Natural killer cell (primary cell): ENCODE measurements around the gene VTCN1. TPM values are rescaled to one million over a fixed set of nuclear protein-coding genes. Genes with fewer than 3 reads are reported as not detected.

ENCODE experiments used
- ATAC-seq, 3 donors: fragments of 150-1000 bp in 2 of 3; fragments of 200-7000 bp in 1 of 3; cut with Tn5 transposase; 1 replicate in 1 of 3; 2 replicates in 2 of 3; pipeline ENCODE4 v1.10.0; 2021; ENCODE audit warnings: mild to moderate bottlenecking in 2 of 3, moderate library complexity in 2 of 3
- DNase-seq, 2 donors: peaks; one replicate each; pipeline versions ENCODE4 v3.0.0 to v3.0.0-alpha.2; 2013 to 2021; ENCODE audit warnings: mixed read lengths in 1 of 2
- H3K27ac ChIP-seq: one replicate; pipeline ENCODE4 v1.5.1; 2013; ENCODE audit warnings: mild to moderate bottlenecking, low read length
- H3K27me3 ChIP-seq: one replicate; pipeline ENCODE4 v1.6.1; 2013; ENCODE audit warnings: low read length; ENCODE audit not compliant: control insufficient read depth, insufficient read depth
- H3K36me3 ChIP-seq: one replicate; pipeline ENCODE4 v1.6.1; 2013; ENCODE audit warnings: low read length; ENCODE audit not compliant: control insufficient read depth, insufficient read depth
- H3K4me1 ChIP-seq: one replicate; pipeline ENCODE4 v1.6.1; 2013; ENCODE audit warnings: low read length; ENCODE audit not compliant: control insufficient read depth, insufficient read depth
- H3K4me3 ChIP-seq: one replicate; pipeline ENCODE4 v1.5.1; 2013; ENCODE audit warnings: low read length
- H3K9me3 ChIP-seq: one replicate; pipeline ENCODE4 v1.6.1; 2013; ENCODE audit warnings: low read length; ENCODE audit not compliant: control insufficient read depth, insufficient read depth
- H3K27ac Mint-ChIP-seq, 2 donors: one replicate each; pipeline ENCODE4 v1.8.0; 2022; ENCODE audit warnings: mild to moderate bottlenecking in 2 of 2, mixed read lengths in 2 of 2, moderate library complexity in 1 of 2
- H3K27me3 Mint-ChIP-seq, 2 donors: one replicate each; pipeline ENCODE4 v1.8.0; 2022; ENCODE audit warnings: low read depth in 2 of 2, mixed read lengths in 2 of 2
- H3K36me3 Mint-ChIP-seq: one replicate; pipeline ENCODE4 v1.8.0; 2022; ENCODE audit warnings: mixed read lengths
- H3K4me1 Mint-ChIP-seq, 2 donors: one replicate each; pipeline ENCODE4 v1.8.0; 2022; ENCODE audit warnings: mixed read lengths in 2 of 2
- H3K4me3 Mint-ChIP-seq: one replicate; pipeline ENCODE4 v1.8.0; 2022; ENCODE audit warnings: mild to moderate bottlenecking, moderate library complexity, mixed read lengths
- H3K9me3 Mint-ChIP-seq, 2 donors: one replicate each; pipeline ENCODE4 v1.8.0; 2022; ENCODE audit warnings: mixed read lengths in 2 of 2
- CTCF ChIP-seq: fragments of 200-600 bp; IDR thresholded peaks from one replicate; pipeline ENCODE4 v1.8.0; 2022; ENCODE audit warnings: antibody characterized with exemption
- WGBS: methylation state at CpG from one replicate; pipeline ENCODE4 v1.1.7; 2013; ENCODE audit warnings: missing lambda C conversion rate; ENCODE audit not compliant: insufficient coverage; 5-methylcytosine and 5-hydroxymethylcytosine counted together
- intact Hi-C: fragments of 100-400 bp; cut with micrococcal nuclease; formaldehyde crosslinking; loops from one replicate; pipeline ENCODE4 v1.14.2; 2022
- total RNA-seq, 4 donors: library from RNA; stranded (reverse); fragments of 120-200 nt in 1 of 4; gene quantifications; one replicate each; pipeline versions ENCODE4 v1.2.3 to v1.2.4, GENCODE V29; 2013 to 2022

VTCN1 gene
- total RNA-seq, 3 donors from 2014 or later (not counting 1 experiment from before 2014, with no cell fraction given), result not detected

GRCh38 chr1:117182319-117182718 is 28.4 kb downstream of the VTCN1 start:
- no peaks in the 10 kb centered on the region for H3K36me3 ChIP-seq
- no peaks in the 10 kb centered on the region for H3K4me1 ChIP-seq
- ATAC-seq, result no peak
- no peak overlapping the region for H3K4me3 ChIP-seq
- intact Hi-C loops, result no loop called here
- no peak for TF ChIP-seq CTCF
- Mint-ChIP-seq H3K36me3 (no peaks in the 10 kb centered on the region), H3K4me3 (no peak overlapping the region), H3K9me3 (no peaks in the 10 kb centered on the region), H3K4me1 (no peaks in the 10 kb centered on the region), H3K27ac (no peak overlapping the region), H3K27me3 (peaks cover 5 to 9% of the 10 kb centered on the region in 2 donors)
- 92% methylated on average over 3 of the region's 3 CpGs for WGBS
- DNase-seq, result no peak
- H3K9me3 ChIP-seq, result no peaks in the 10 kb centered on the region
- no peaks in the 10 kb centered on the region for H3K27me3 ChIP-seq
- H3K27ac ChIP-seq, result no peak overlapping the region

GRCh38 chr1:117181630-117182041 is 29.1 kb downstream of the VTCN1 start:
- intact Hi-C loops, result no loop called here
- Mint-ChIP-seq H3K4me3 (no peak overlapping the region), H3K27ac (no peak overlapping the region), H3K36me3 (no peaks in the 10 kb centered on the region), H3K27me3 (peaks cover 5 to 9% of the 10 kb centered on the region in 2 donors), H3K9me3 (no peaks in the 10 kb centered on the region), H3K4me1 (no peaks in the 10 kb centered on the region)
- TF ChIP-seq CTCF, result no peak
- Histone ChIP-seq H3K9me3 (no peaks in the 10 kb centered on the region), H3K4me1 (no peaks in the 10 kb centered on the region), H3K27me3 (no peaks in the 10 kb centered on the region), H3K36me3 (no peaks in the 10 kb centered on the region), H3K27ac (no peak overlapping the region), H3K4me3 (no peak overlapping the region)
- ATAC-seq, result no peak
- 44% methylated on average over 5 of the region's 5 CpGs for WGBS
- no peak for DNase-seq

GRCh38 chr1:117180147-117180967 is 30.4 kb downstream of the VTCN1 start:
- Histone ChIP-seq H3K27me3 (no peaks in the 10 kb centered on the region), H3K36me3 (no peaks in the 10 kb centered on the region), H3K9me3 (no peaks in the 10 kb centered on the region), H3K4me1 (no peaks in the 10 kb centered on the region), H3K27ac (no peak overlapping the region), H3K4me3 (no peak overlapping the region)
- Mint-ChIP-seq H3K36me3 (no peaks in the 10 kb centered on the region), H3K9me3 (no peaks in the 10 kb centered on the region), H3K4me1 (no peaks in the 10 kb centered on the region), H3K27ac (no peak overlapping the region), H3K27me3 (no peaks in the 10 kb centered on the region), H3K4me3 (no peak overlapping the region)
- no peak for TF ChIP-seq CTCF
- intact Hi-C loops, result no loop called here
- WGBS, result 92% methylated on average over 5 of the region's 5 CpGs
- DNase-seq, result no peak
- ATAC-seq, result no peak

- H3K27me3 Mint-ChIP-seq, result no peaks in the 10 kb centered on the region
- no peaks in the 10 kb centered on the region for H3K9me3 Mint-ChIP-seq
- TF ChIP-seq CTCF, result no peak
- H3K36me3 Mint-ChIP-seq, result no peaks in the 10 kb centered on the region
- H3K27me3 ChIP-seq, result no peaks in the 10 kb centered on the region
- ATAC-seq (no peak), DNase-seq (no peak)
- intact Hi-C loops, result no loop called here
- H3K36me3 ChIP-seq, result no peaks in the 10 kb centered on the region
- H3K27ac Mint-ChIP-seq, result no peak overlapping the region
- H3K27ac ChIP-seq, result no peak overlapping the region
- H3K9me3 ChIP-seq, result no peaks in the 10 kb centered on the region
- H3K4me1 Mint-ChIP-seq, result no peaks in the 10 kb centered on the region
- no peak overlapping the region for H3K4me3 ChIP-seq
- H3K4me3 Mint-ChIP-seq, result no peak overlapping the region
- H3K4me1 ChIP-seq, result no peaks in the 10 kb centered on the region
- 81% methylated on average over 2 of the region's 5 CpGs for WGBS
These were observed 31.3 kb downstream of the VTCN1 start for GRCh38 chr1:117179471-117179870.
